Nephron progenitor cell (in vitro differentiated cells): ENCODE measurements around the gene CARD18.
"Not testable (repeated sequence)": the region's sequence is repeated elsewhere in the genome, so short reads cannot be mapped to it uniquely, and the experiment has no call there.

ENCODE experiments used
- DNase-seq: peaks from one replicate; pipeline ENCODE4 v3.0.0; 2021
- H3K27ac Mint-ChIP-seq: 2 replicates; pipeline ENCODE4 v1.8.0; 2021; ENCODE audit warnings: mild to moderate bottlenecking, moderate library complexity, mixed read lengths
- H3K27me3 Mint-ChIP-seq: 2 replicates; pipeline ENCODE4 v1.8.0; 2021; ENCODE audit warnings: mild to moderate bottlenecking, low read depth, mixed read lengths; ENCODE audit not compliant: poor library complexity
- H3K36me3 Mint-ChIP-seq: 2 replicates; pipeline ENCODE4 v1.8.0; 2021; ENCODE audit warnings: low read depth, mixed read lengths
- H3K4me1 Mint-ChIP-seq: 2 replicates; pipeline ENCODE4 v1.8.0; 2021; ENCODE audit warnings: mixed read lengths
- H3K4me3 Mint-ChIP-seq: 2 replicates; pipeline ENCODE4 v1.8.0; 2021; ENCODE audit warnings: mild to moderate bottlenecking, moderate library complexity, mixed read lengths
- H3K9me3 Mint-ChIP-seq: 2 replicates; pipeline ENCODE4 v1.8.0; 2021; ENCODE audit warnings: mild to moderate bottlenecking, moderate library complexity, mixed read lengths
- CTCF ChIP-seq: fragments of 200-600 bp; sonication (generic); IDR thresholded peaks from 2 replicates; pipeline ENCODE4 v1.5.0; 2021; ENCODE audit warnings: antibody characterized with exemption

CARD18 gene

GRCh38 chr11:105103336-105103735 lies 36.2 kb downstream of the CARD18 start:
- H3K4me1 Mint-ChIP-seq: peaks cover 4% of the 10 kb centered on the region
- no peaks in the 10 kb centered on the region for H3K36me3 Mint-ChIP-seq
- H3K9me3 Mint-ChIP-seq: peaks cover 5% of the 10 kb centered on the region
- no peak for TF ChIP-seq CTCF
- H3K27me3 Mint-ChIP-seq: peaks cover 8% of the 10 kb centered on the region
- no peak for DNase-seq
- H3K4me3 Mint-ChIP-seq: no peak overlapping the region
- no peak overlapping the region for H3K27ac Mint-ChIP-seq

GRCh38 chr11:105102079-105102581 lies 37.4 kb downstream of the CARD18 start:
- not testable (repeated sequence) for H3K4me1 Mint-ChIP-seq, H3K36me3 Mint-ChIP-seq, H3K27me3 Mint-ChIP-seq, DNase-seq, H3K27ac Mint-ChIP-seq, H3K4me3 Mint-ChIP-seq, H3K9me3 Mint-ChIP-seq

GRCh38 chr11:105100981-105101630 lies 38.5 kb downstream of the CARD18 start:
- H3K9me3 Mint-ChIP-seq: peaks cover 5% of the 10 kb centered on the region
- H3K4me1 Mint-ChIP-seq: no peaks in the 10 kb centered on the region
- no peak for DNase-seq

GRCh38 chr11:105100206-105100605 lies 39.4 kb downstream of the CARD18 start:
- no peak for DNase-seq
- Mint-ChIP-seq H3K27me3 (peaks cover 5% of the 10 kb centered on the region), H3K4me1 (no peaks in the 10 kb centered on the region), H3K9me3 (peaks cover 5% of the 10 kb centered on the region), H3K27ac (no peak overlapping the region), H3K4me3 (no peak overlapping the region), H3K36me3 (no peaks in the 10 kb centered on the region)
- TF ChIP-seq CTCF: no peak

More at GRCh38 chr11:105100981-105101630, 38.5 kb downstream of the CARD18 start:
- no peak overlapping the region for H3K27ac Mint-ChIP-seq
- peaks cover 5% of the 10 kb centered on the region for H3K27me3 Mint-ChIP-seq
- H3K4me3 Mint-ChIP-seq: no peak overlapping the region
- TF ChIP-seq CTCF: no peak
- H3K36me3 Mint-ChIP-seq: no peaks in the 10 kb centered on the region

- H3K4me1 Mint-ChIP-seq, H3K27ac Mint-ChIP-seq, H3K4me3 Mint-ChIP-seq, H3K9me3 Mint-ChIP-seq, DNase-seq, H3K27me3 Mint-ChIP-seq, H3K36me3 Mint-ChIP-seq: not testable (repeated sequence)
These were observed 40.0 kb downstream of the CARD18 start for GRCh38 chr11:105099594-105099993.

- TF ChIP-seq CTCF: no peak
- Mint-ChIP-seq H3K27ac (no peak overlapping the region), H3K4me3 (no peak overlapping the region), H3K9me3 (no peaks in the 10 kb centered on the region), H3K4me1 (no peaks in the 10 kb centered on the region), H3K27me3 (peaks cover 5% of the 10 kb centered on the region), H3K36me3 (no peaks in the 10 kb centered on the region)
- DNase-seq: no peak
These were observed 47.0 kb downstream of the CARD18 start for GRCh38 chr11:105092256-105093239.
